A549 treated with CpdA at 1 μM for 4 hours (cell line): ENCODE results near the gene DUSP3. TPM values are rescaled to one million over a fixed set of nuclear protein-coding genes. Genes with fewer than 3 reads are reported as not detected.

ENCODE experiments used
- total RNA-seq: library from RNA; stranded (reverse); fragments of 200-300 nt; extraction: Qiagen RNA extraction; gene quantifications from 5 replicates; pipeline ENCODE4 v1.2.3, GENCODE V29; 2022; ENCODE audit warnings: low read depth

The DUSP3 gene
- 58.4 to 63.0 TPM (median 62.0 TPM) in 5 replicates for total RNA-seq

GRCh38 chr17:43778337-43779144, at the start of gene DUSP3:
Gene DUSP3, minus strand, starts transcription at chr17:43778977. Its CDS starts 53 bp downstream, at chr17:43778924.

GRCh38 chr17:43780135-43780534, 1.4 kb upstream of the DUSP3 start, which contains the start of gene CFAP97D1:
Gene CFAP97D1, plus strand, starts transcription at chr17:43780435. Its CDS starts 28 bp downstream, at chr17:43780463.

GRCh38 chr17:43758497-43759174, 20.1 kb downstream of the DUSP3 start, which contains the start of gene SOST:
Gene SOST, minus strand, starts transcription at chr17:43758791. Its CDS starts 50 bp downstream, at chr17:43758741.

Other genes starting within 250 kb of the DUSP3 start
- gene ETV4, start 232.6 kb downstream of the DUSP3 start, total RNA-seq: 46.0 to 51.3 TPM (median 49.7 TPM) in 5 replicates
- gene MEOX1, start 117.1 kb downstream of the DUSP3 start, total RNA-seq: not detected in 5 replicates
- gene SOST, start 20.2 kb downstream of the DUSP3 start, total RNA-seq: 0.05 TPM in 1 of 5 replicates, not detected in the others
- 0.02 to 0.04 TPM (median 0.03 TPM) in 3 of 5 replicates, not detected in the others for gene CFAP97D1, start 1.5 kb upstream of the DUSP3 start, total RNA-seq
- gene MPP3, start 54.2 kb upstream of the DUSP3 start, total RNA-seq: 17.2 to 18.7 TPM (median 18.2 TPM) in 5 replicates
- gene CD300LG, start 68.2 kb upstream of the DUSP3 start, total RNA-seq: 0.05 TPM in 1 of 5 replicates, not detected in the others
- 1.3 to 2.4 TPM (median 2.1 TPM) in 5 replicates for gene MPP2, start 128.6 kb upstream of the DUSP3 start, total RNA-seq
- not detected in 5 replicates for gene PPY, start 163.5 kb upstream of the DUSP3 start, total RNA-seq
- gene PYY, start 175.0 kb upstream of the DUSP3 start, total RNA-seq: 0.11 TPM in 1 of 5 replicates, not detected in the others
- 0.75 to 1.1 TPM (median 0.94 TPM) in 5 replicates for gene NAGS, start 225.6 kb upstream of the DUSP3 start, total RNA-seq
- gene TMEM101, start 236.0 kb upstream of the DUSP3 start, total RNA-seq: 23.1 to 34.5 TPM (median 32.4 TPM) in 5 replicates